SU-DHL-6 (cell line): ENCODE data around the gene FXYD7.

ENCODE experiments used
- H2AFZ ChIP-seq: fragments of 200-600 bp; sonication (generic); 2 replicates; pipeline ENCODE4 v1.6.1; 2014; ENCODE audit warnings: low read depth, mild to moderate bottlenecking, moderate library complexity, mixed read lengths, antibody characterized with exemption, low read length; ENCODE audit not compliant: severe bottlenecking
- H3F3A ChIP-seq: fragments of 200-600 bp; shearing (Covaris generic); 2 replicates; pipeline ENCODE4 v1.6.0; 2016; ENCODE audit warnings: antibody characterized with exemption, mild to moderate bottlenecking; ENCODE audit not compliant: insufficient read depth
- H3K27ac ChIP-seq: fragments of 200-600 bp; sonication (generic); 2 replicates; pipeline ENCODE4 v1.5.1; 2016; ENCODE audit warnings: low read depth, mild to moderate bottlenecking, low read length, moderate library complexity, mixed read lengths
- H3K27me3 ChIP-seq: fragments of 200-600 bp; sonication (generic), shearing (Covaris generic); 2 replicates; pipeline ENCODE4 v1.6.0; 2014; ENCODE audit warnings: mild to moderate bottlenecking, low read length
- H3K36me3 ChIP-seq: fragments of 200-600 bp; sonication (generic); 2 replicates; pipeline ENCODE4 v1.6.1; 2014; ENCODE audit warnings: mild to moderate bottlenecking, low read length, mixed read lengths
- H3K4me2 ChIP-seq: fragments of 300-600, 200-600 bp; shearing (Covaris generic), sonication (generic); 2 replicates; pipeline ENCODE4 v1.6.0; 2014; ENCODE audit warnings: low read length, low read depth, mild to moderate bottlenecking; ENCODE audit not compliant: poor library complexity, severe bottlenecking
- H3K4me3 ChIP-seq: fragments of 200-600 bp; sonication (generic); 2 replicates; pipeline ENCODE4 v1.5.1; 2014; ENCODE audit warnings: antibody characterized with exemption, low read length, mild to moderate bottlenecking, mixed read lengths; ENCODE audit not compliant: insufficient read depth, poor library complexity, severe bottlenecking
- H3K79me2 ChIP-seq: fragments of 200-600 bp; sonication (generic); 2 replicates; pipeline ENCODE4 v1.6.1; 2014; ENCODE audit warnings: mild to moderate bottlenecking, low read length, moderate library complexity; ENCODE audit not compliant: insufficient read depth
- H3K9ac ChIP-seq: fragments of 200-600 bp; sonication (generic); 2 replicates; pipeline ENCODE4 v1.7.0; 2014; ENCODE audit warnings: mild to moderate bottlenecking, low read length
- H3K9me2 ChIP-seq: fragments of 200-600 bp; sonication (generic); replicated peaks from 2 replicates; pipeline ENCODE4 v1.6.1; 2014; ENCODE audit warnings: low read length; ENCODE audit not compliant: insufficient read depth
- H3K9me3 ChIP-seq: fragments of 200-600 bp; sonication (generic); 2 replicates; pipeline ENCODE4 v1.6.1; 2014; ENCODE audit warnings: low read length, mixed read lengths; ENCODE audit not compliant: insufficient read depth
- H4K20me1 ChIP-seq: fragments of 200-600 bp; sonication (generic); 2 replicates; pipeline ENCODE4 v1.6.1; 2014; ENCODE audit warnings: low read depth, mild to moderate bottlenecking, antibody characterized with exemption, low read length, moderate library complexity, mixed read lengths
- CTCF ChIP-seq: fragments of 200-600 bp; sonication (generic); IDR thresholded peaks from one replicate; pipeline ENCODE4 v1.5.1; 2017; ENCODE audit warnings: antibody characterized with exemption, mild to moderate bottlenecking, low read length, moderate library complexity; ENCODE audit not compliant: insufficient read depth, poor library complexity, severe bottlenecking
- EZH2phosphoT487 ChIP-seq: fragments of 200-600 bp; sonication (generic), shearing (Covaris generic); conservative IDR thresholded peaks from 2 replicates; pipeline ENCODE4 v1.6.1; 2018; ENCODE audit warnings: mild to moderate bottlenecking, antibody characterized with exemption, low read length, moderate library complexity, mixed read lengths

The FXYD7 gene

GRCh38 chr19:35202722-35203688, 60.0 kb downstream of the FXYD7 start:
- Histone ChIP-seq H3K79me2 (no peaks in the 10 kb centered on the region), H3K27me3 (no peaks in the 10 kb centered on the region), H3K9ac (no peak overlapping the region), H3K9me2 (no peaks in the 10 kb centered on the region), H3K36me3 (no peaks in the 10 kb centered on the region), H3K27ac (no peak overlapping the region), H3K9me3 (no peaks in the 10 kb centered on the region), H3K4me3 (no peak overlapping the region), H3K4me2 (no peak overlapping the region), H2AFZ (no peak overlapping the region), H4K20me1 (no peaks in the 10 kb centered on the region), H3F3A (peaks cover 23% of the 10 kb centered on the region)
- no peak for TF ChIP-seq CTCF
- TF ChIP-seq EZH2phosphoT487: no peak
